ENCODE measurements around the gene FRG2.
"Not testable (repeated sequence)": the region's sequence is repeated elsewhere in the genome, so short reads cannot be mapped to it uniquely, and the experiment has no call there.

The FRG2 gene

GRCh38 chr4:190027156-190027555 lies at the start of gene FRG2:
TSS of gene FRG2 (minus strand) at chr4:190027256. CDS start at chr4:190027204, 52 bp downstream.
- not testable (repeated sequence) for DNase-seq

DNA sequence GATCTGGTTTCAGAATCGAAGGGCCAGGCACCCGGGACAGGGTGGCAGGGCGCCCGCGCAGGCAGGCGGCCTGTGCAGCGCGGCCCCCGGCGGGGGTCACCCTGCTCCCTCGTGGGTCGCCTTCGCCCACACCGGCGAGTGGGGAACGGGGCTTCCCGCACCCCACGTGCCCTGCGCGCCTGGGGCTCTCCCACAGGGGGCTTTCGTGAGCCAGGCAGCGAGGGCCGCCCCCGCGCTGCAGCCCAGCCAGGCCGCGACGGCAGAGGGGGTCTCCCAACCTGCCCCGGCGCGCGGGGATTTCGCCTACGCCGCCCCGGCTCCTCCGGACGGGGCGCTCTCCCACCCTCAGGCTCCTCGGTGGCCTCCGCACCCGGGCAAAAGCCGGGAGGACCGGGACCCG lies 41.3 kb upstream of the FRG2 start:
- not testable (repeated sequence) for DNase-seq

- not testable (repeated sequence) for DNase-seq
Measured at GRCh38 chr4:190064805-190065204, 37.7 kb upstream of the FRG2 start.

DNA sequence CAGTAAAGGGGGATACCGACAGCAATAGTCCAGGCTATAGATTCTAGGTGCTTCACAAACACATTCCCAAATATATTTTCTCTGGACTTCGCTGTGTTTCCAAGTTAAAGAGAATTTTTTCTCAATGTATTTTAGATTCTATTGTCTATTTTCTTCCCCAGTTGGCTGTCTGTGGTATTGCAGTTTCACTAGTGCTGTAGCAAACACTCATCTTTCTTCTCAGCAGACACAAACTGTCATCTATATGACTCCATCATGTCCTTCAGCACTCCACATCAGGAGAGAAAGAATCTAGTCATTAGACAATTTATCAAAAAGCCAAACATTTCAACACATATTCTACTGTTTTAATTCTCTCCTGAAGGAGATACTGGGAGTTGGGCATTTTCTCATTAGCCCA lies 37.3 kb upstream of the FRG2 start, which contains the start of gene DBET:
Gene DBET (plus strand): TSS at position 161 of the 400 bp plus-strand sequence.
- not testable (repeated sequence) for DNase-seq

DNA sequence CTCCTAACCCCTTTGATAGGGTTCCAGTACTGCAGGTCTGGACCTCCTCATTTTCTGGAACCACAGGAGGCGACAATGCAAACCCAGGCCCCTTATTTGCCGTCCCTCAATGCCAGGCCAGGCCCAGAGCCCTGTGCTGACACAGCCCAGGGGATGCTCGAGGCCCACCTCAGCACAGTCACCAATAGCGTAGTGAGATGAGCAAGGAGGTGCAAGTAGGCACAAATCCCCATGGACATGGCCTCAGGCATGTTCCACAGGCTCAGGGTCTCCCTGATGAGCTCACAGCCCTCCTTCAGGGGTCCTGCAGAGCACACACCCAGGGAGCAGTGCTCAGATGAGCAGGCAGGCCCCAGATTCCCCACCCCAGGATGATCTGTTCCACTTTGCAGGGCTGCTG lies 31.9 kb upstream of the FRG2 start:
- not testable (repeated sequence) for DNase-seq

GRCh38 chr4:190049378-190050239 lies 22.6 kb upstream of the FRG2 start:
- DNase-seq, result not testable (repeated sequence)

DNA sequence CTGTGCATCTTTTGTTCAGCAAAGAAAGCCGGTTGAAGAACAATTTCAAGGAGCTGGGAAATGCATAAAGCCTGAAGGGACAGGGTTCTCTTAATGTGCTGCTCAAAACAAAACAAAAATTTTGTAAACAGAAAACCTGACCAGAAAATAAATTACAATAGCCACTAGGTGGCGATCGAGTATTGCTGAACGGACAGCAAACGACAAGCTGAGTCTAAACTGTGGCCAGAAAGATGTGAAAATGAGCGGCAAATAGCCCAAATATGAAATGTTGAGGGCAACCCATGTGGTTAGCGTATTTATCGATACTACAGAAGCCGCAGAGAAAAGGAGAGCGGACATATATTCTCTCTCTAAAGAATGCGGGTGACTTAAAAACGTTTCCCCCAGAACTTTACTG lies 20.6 kb upstream of the FRG2 start:
- DNase-seq, result not testable (repeated sequence)

DNA sequence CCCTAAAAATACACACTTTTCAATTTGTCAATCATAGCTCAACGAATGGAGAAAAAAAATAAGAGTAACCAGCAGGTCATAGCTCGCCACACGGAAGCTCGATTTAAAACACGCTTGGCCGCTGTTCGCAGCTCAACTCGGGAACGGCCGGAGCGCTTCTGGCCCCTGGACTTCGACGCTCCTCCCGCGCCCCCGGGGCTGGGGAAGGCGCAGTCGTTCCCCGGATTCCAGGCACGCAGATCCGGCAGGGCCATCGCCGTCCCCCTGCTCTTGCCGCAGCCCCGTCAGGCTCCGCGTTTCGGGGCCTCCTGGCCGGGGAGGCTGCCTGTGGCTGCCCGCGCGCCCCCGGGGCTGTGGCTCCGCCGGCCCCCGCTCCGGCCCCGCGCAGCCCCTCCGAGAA lies 13.8 kb upstream of the FRG2 start:
- not testable (repeated sequence) for DNase-seq

- not testable (repeated sequence) for DNase-seq
Measured at GRCh38 chr4:190037704-190038388, 10.8 kb upstream of the FRG2 start.

GRCh38 chr4:190031264-190031663 lies 4.2 kb upstream of the FRG2 start:
- DNase-seq, result not testable (repeated sequence)

DNA sequence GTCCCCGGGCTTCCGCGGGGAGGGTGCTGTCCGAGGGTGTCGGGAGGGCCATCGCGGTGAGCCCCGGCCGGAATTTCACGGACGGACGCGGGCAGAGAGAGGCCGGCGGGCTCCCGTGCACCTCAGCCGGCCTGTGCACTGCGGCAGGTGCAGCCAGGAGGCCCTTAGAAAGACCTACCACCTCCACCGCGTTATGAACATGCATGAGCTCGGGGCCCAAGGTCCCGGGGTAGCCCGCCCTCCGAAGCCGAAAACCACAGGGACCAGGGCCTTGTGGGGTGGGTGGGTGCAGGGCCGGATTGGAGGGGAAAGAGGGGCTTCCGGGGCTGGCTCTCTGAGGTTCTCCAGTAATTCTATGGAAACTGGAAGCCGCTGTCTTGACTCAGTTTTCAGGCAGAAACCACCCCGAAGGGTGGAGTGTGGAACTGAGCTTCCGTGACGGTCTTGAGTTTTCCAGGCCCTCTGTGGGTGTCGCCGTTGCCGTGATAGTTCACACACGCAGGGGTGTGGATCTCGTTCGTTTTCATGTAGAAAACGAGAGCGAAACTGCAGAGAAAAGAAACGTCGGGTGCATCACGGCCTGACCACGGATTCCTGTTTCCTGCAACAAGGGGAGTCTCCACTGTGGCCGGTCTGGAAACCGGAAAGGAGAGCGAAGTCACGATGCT lies 4.3 kb downstream of the FRG2 start:
- DNase-seq, result not testable (repeated sequence)

GRCh38 chr4:190021973-190022372 lies 5.1 kb downstream of the FRG2 start:
- not testable (repeated sequence) for DNase-seq

DNA sequence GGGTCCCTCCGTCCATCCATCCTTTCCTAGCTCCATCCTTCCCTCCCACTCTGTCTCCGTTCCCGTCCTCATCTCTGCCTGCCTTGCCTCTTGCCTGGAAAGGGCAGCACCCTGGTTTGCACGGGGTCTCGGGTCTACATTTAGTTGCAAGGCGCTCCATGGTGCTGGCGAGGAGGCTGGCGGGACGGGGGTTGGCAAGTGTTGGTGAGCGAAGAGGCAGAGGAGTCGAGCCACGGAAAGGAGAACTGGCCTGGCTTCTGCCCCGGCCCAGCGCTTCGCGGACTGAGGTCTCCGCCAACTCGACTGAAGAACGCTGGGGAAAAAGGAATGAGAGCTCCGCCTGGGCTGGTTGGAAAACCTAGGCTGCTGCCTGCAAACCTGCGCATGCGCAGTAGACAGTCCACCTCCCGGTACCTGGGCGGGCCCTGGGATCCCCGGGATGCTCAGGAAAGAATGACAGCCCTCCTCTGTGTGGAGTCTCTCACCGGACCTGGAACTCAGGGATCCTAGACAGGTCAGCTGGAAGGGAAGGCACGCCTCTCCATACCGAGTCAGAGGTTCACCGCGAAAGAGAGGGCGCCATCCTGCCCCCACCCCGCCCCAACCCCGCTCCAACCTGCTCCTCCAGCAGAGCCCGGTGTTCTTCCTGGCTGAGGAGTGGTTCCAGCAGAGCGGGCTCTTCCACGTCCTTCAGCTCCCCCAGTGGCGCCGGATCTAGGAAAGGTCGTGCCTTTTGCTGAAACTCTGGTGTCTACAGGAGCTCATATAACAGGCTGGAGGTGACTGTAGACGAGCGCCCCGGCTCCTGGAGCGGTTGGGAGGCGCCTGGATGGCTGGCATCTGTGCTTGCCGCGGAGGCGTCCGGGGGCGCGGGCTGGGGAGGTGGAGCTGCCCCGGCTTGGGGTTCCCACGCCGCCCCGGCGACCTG lies 6.0 kb downstream of the FRG2 start:
- no peak for DNase-seq

DNA sequence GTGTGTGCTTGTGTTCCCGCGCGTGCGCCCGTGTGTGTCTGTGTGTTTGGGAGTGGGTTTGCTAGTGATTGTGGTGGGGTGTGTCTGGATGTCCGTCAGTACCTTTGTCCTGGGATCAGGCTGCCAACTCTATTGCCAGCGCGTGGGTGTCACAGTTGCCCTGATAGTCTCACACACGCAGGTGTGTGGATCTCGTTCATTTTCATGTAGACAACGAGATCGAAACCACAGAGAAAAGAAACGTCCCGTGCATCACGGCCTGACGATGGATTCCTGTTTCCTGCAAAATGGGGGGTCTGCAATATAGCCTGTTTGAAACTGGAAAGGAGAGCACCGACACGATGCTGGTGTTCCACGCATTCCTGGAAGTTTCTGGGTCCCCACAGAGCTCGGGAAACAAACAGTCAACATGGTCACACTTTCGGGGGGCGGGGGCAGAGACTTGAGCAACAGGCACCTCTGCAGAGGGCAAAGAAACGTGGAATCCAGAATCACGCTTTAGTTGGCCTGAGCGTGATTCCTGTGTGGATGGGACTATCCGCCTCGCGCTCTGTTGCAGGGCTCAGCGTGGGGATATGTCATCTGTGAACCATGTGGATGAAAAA lies 7.1 kb downstream of the FRG2 start:
- DNase-seq, result not testable (repeated sequence)

DNA sequence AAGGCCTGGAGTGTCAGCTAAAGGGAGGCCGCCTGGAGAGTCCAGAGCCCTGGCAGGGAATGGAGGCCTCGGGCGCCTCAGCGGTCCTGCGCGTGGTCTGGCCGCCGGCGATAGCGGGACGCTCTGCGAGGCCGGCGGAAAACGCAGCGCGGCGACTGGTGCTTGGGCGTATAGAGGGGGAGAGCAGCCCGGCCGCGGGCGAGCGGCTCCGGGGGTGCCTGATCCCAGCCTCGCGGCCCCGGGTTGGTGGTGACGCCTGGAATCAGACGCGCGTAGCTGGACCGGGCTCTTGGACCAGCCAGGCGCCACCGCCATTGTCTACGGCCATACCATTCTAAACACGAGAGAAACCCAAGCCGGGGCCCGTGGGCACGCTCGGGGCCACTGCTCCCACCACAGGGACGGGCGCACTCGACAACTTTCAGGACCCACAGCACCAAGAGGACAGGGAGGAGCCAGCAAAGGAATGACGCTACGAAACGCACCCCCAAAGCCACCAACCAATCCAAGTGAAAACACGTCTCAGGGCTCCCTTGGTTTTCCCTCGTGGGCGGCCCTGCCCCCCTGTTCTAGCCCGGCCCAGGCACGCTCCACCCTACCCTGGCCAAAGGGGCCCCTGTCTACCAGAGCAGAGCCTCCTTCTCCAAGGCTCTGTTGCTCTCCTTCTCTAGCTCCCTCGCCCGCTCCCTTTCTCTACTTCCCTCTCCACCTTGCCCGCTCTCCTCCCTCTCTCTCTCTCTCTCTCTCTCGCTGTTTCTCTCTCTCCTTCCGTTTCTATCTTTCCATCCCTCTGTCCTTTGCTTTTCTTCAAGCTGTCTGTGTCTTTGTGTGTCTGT lies 7.8 kb downstream of the FRG2 start:
- no peak for DNase-seq

- DNase-seq, result no peak
Measured at GRCh38 chr4:190018201-190018920, 8.7 kb downstream of the FRG2 start.

- no peak for DNase-seq
Measured at GRCh38 chr4:190017357-190018200, 9.5 kb downstream of the FRG2 start.

- no peak for DNase-seq
Measured at GRCh38 chr4:190016369-190017289, 10.4 kb downstream of the FRG2 start.

Data from cerebellar nuclear complex (tissue), 1 donor.